Psoas muscle (tissue), 8 donors: ENCODE measurements around the gene LY6G6C. TPM values are rescaled to one million over a fixed set of nuclear protein-coding genes. Genes with fewer than 3 reads are reported as not detected.
A peak's percentile ranks its signal among the peaks of the same experiment; 100 is the strongest.

Experiments used
- ATAC-seq, 4 donors: fragments of 200-7000 bp; cut with Tn5 transposase; one replicate each; pipeline ENCODE4 v1.9.1; 2020; ENCODE audit warnings: moderate library complexity in 3 of 4, mild to moderate bottlenecking in 2 of 4
- DNase-seq, 2 donors: peaks; one replicate each; pipeline ENCODE4 v3.0.0-alpha.2; 2020
- H3K27ac ChIP-seq: fragments of 200-600 bp; one replicate; pipeline ENCODE4 v1.8.0; 2022
- H3K27me3 ChIP-seq, 3 donors: fragments of 200-600 bp in 1 of 3; one replicate each; pipeline versions ENCODE4 v1.6.1 to v1.8.0; 2013 to 2022; ENCODE audit warnings: low read length in 2 of 3, mild to moderate bottlenecking in 2 of 3, moderate library complexity in 1 of 3; ENCODE audit not compliant: insufficient read depth in 3 of 3
- H3K36me3 ChIP-seq, 2 donors: fragments of 200-600 bp in 1 of 2; one replicate each; pipeline versions ENCODE4 v1.6.1 to v1.8.0; 2013 to 2022; ENCODE audit warnings: low read depth in 1 of 2, mild to moderate bottlenecking in 1 of 2, moderate library complexity in 1 of 2; ENCODE audit not compliant: insufficient read depth in 1 of 2
- H3K4me1 ChIP-seq: fragments of 200-600 bp; one replicate; pipeline ENCODE4 v1.8.0; 2022
- H3K4me3 ChIP-seq: fragments of 200-600 bp; one replicate; pipeline ENCODE4 v1.8.0; 2022; ENCODE audit warnings: mild to moderate bottlenecking
- H3K9me3 ChIP-seq: fragments of 200-600 bp; one replicate; pipeline ENCODE4 v1.8.0; 2022
- WGBS, 3 donors: extraction: QIAGEN DNeasy Blood & Tissue Kit; methylation state at CpG; one replicate each; pipeline versions ENCODE4 v1.1.6 to v1.1.7; 2013; 5-methylcytosine and 5-hydroxymethylcytosine counted together
- intact Hi-C, 2 donors: fragments of 100-400 bp; cut with DNase I; formaldehyde crosslinking; loops; one replicate each; pipeline versions ENCODE4 v1.11.0 to v1.14.2; 2022
- polyA plus RNA-seq, 3 donors: library from polyadenylated mRNA; stranded (reverse); fragments of 200-250 nt; gene quantifications; one replicate each; pipeline ENCODE4 v1.2.3, GENCODE V29; 2013
- total RNA-seq, 4 donors: library from RNA; stranded (reverse); fragmentation: NEBNext Ultra II Directional in 2 of 4; extraction: Animal tissue kit (Norgen Biotek cat#: 25700) in 2 of 4; gene quantifications; one replicate each; pipeline versions ENCODE4 v1.2.1 to v1.2.4, GENCODE V29; 2021 to 2023
- TF ChIP-seq, protein P1 (sequence below): fragments of 200-600 bp; IDR thresholded peaks from one replicate; pipeline ENCODE4 v1.8.0; 2022; ENCODE audit warnings: antibody characterized with exemption
- donor health status: healthy with polysubstance abuse.
- donor health status: DM: no; HTN: no; CAD: no; lungs with moderate emphysema.
- donor health status: Bipolar disorder and iron deficiency.
- donor health status: healthy.
- donor health status: DM: yes; HTN: yes; CAD: no.
- donor health status: DM: no; HTN: no; CAD: no.
- donor health status: DM: no; HTN: no; CAD: no.
- donor health status: DM: yes; HTN: yes; CAD: no.

LY6G6C gene
- total and polyA plus RNA-seq, 7 donors: not detected

DNA sequence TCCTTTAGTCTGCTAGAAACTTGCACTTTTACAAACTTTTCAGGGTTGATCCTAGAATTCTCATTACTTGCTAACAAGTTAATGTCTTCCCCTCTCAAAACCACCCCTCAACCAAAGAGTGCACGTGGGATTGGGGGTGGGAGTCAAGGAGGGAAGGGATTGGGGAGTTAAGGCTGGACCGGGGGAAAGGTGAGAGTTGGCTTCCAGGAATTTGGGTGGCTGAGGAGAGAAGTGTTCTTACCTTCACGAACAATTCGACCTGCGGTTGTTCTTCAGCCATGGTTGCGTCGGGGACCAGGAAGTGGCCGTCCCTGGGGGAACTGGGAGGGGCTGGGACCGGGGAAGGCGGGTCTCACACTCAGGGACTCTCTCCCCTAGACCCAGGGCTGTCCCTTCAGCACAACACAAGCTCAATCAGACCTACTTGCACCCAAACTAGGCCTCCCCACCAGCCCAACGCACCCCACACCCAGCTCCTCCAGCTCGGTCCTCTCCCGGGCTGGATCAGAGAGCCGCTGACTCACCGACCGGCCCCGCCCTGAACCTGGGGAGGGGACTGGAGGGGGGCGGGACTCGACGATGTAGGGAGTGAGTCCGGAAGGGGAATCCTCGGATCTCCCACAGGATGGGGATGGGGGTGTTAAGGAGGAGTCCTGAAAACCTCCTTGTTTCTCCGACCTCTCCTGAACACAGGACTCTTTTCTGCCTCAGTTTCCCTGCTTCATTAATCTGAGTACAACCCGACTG is 14.6 kb upstream of the LY6G6C start, which contains the start of gene CLIC1:
Gene CLIC1 (minus strand): TSS at position 510 of the 747 bp plus-strand sequence. CDS start 230 bp downstream, at position 280.
- Histone ChIP-seq H3K9me3 (no peaks in the 10 kb centered on the region), H3K27me3 (peaks cover 0 to 11% (median 0%) of the 10 kb centered on the region in 3 donors), H3K4me3 (peak within 1 kb of the TSS; percentile 71), H3K36me3 (peaks cover 0 to 28% of the 10 kb centered on the region in 2 donors), H3K4me1 (peaks cover 27% of the 10 kb centered on the region), H3K27ac (peak within 1 kb of the TSS; percentile 74)
- peak; percentile 17 to 35 (median 24) for ATAC-seq
- intact Hi-C loops: loop anchor here in 1 of 2 donors (5.0 kb wide), 1 partner anchor 69 kb away; the partner anchor contains the start of genes CSNK2B and LY6G5B
- WGBS, 3 donors: 5 to 9% (median 8%) methylated on average over 20 to 24 of the region's 24 CpGs
- peak; percentile 87 to 90 for DNase-seq
- TF ChIP-seq, protein P1, sequence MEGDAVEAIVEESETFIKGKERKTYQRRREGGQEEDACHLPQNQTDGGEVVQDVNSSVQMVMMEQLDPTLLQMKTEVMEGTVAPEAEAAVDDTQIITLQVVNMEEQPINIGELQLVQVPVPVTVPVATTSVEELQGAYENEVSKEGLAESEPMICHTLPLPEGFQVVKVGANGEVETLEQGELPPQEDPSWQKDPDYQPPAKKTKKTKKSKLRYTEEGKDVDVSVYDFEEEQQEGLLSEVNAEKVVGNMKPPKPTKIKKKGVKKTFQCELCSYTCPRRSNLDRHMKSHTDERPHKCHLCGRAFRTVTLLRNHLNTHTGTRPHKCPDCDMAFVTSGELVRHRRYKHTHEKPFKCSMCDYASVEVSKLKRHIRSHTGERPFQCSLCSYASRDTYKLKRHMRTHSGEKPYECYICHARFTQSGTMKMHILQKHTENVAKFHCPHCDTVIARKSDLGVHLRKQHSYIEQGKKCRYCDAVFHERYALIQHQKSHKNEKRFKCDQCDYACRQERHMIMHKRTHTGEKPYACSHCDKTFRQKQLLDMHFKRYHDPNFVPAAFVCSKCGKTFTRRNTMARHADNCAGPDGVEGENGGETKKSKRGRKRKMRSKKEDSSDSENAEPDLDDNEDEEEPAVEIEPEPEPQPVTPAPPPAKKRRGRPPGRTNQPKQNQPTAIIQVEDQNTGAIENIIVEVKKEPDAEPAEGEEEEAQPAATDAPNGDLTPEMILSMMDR: no peak

DNA sequence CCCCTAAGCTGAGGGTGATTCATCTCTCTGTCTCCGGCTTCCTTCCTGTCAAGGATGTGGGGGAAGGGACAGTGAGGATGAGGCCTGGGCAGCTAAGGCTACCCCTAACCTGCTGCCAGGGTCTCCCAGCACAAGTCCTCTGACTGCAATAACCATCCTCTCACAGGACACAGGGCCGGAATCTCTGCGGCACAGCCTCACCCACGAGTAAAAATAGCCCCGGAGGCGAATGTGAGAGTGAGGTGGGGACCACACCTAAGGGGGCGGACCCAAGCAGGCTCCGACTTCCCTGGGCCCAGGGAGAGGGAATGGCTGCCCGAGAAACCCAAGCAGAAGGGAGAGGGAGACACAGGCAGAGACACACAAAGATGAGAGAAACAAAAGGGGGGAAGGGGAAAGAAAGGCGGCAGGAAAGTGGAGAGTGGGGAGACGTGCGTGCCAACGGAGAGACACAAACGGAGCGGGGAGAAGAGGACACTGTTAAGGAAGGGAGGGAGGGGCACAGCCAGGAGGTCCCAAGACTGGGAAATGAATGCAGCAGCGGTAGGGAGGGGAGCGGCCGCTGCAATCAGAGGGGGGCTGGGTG is 13.4 kb upstream of the LY6G6C start:
- Histone ChIP-seq H3K36me3 (peaks cover 0 to 35% of the 10 kb centered on the region in 2 donors), H3K27ac (peak overlapping the region; percentile 74), H3K27me3 (peaks cover 0 to 11% (median 0%) of the 10 kb centered on the region in 3 donors), H3K9me3 (no peaks in the 10 kb centered on the region), H3K4me1 (peaks cover 27% of the 10 kb centered on the region), H3K4me3 (peak overlapping the region; percentile 71)
- ATAC-seq (peak in 1 of 4 donors; percentile 26), DNase-seq (no peak)
- intact Hi-C loops: loop anchor here in 1 of 2 donors (5.0 kb wide), 1 partner anchor 68 kb away; the partner anchor contains the start of genes CSNK2B and LY6G5B
- TF ChIP-seq, protein P1: no peak
- 13 to 17% (median 14%) methylated on average over 18 of the region's 18 CpGs for WGBS, 3 donors

DNA sequence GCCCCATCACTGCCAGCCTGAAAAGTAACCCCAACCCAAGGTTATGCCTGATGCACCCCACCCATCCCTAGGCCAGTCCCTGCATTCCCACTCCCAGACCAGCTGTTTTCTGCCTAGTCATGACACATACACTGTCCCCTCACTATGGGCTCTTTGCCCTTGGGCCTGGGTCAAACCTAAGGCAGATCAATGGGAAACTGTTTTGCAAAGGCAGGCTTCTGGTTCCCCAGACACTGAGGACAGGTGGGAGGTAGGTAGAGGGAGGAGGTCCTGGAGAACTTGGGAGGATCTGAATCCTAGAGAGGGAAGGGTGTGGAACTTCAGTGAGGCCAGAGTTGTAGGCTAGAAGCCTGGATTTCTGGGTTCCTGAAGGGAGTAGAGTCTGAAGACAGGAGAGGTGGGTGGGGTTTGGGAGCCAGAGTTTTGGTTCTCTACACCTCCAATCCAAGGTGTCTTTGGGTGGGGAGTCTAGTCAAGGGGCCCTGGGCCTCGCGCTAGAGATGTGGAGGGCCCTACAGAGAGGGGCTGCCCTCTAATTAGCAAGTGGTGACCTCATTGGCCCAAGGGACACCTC is 12.8 kb upstream of the LY6G6C start:
- TF ChIP-seq, protein P1: no peak
- Histone ChIP-seq H3K27ac (peak overlapping the region; percentile 74), H3K27me3 (peaks cover 0 to 11% (median 0%) of the 10 kb centered on the region in 3 donors), H3K36me3 (peaks cover 0 to 35% of the 10 kb centered on the region in 2 donors), H3K4me1 (peaks cover 24% of the 10 kb centered on the region), H3K4me3 (peak overlapping the region; percentile 71), H3K9me3 (no peaks in the 10 kb centered on the region)
- ATAC-seq (peak in 1 of 4 donors; percentile 20), DNase-seq (no peak)
- intact Hi-C loops: no loop called here
- 38 to 53% (median 53%) methylated on average over 2 of the region's 2 CpGs for whole genome bisulfite sequencing, 3 donors

DNA sequence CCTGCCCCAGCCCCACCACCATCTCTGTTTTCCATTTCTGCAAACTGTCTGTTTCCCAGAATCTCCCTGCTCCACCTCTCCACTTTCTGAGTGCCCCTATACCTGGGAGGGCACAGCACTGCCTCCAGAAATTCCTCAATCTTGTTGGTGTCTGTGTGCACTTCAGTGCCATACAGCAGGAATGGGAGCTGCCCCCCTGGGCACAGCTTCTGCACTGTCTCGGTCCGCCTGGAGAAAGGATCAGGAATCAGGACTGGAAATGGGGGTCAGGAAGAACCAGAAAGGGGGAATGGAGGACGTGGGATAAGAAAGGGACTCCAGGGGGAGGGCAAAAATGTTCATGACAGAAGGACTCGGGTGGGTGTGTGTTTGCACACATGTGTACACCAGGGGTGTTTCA is 12.2 kb upstream of the LY6G6C start:
- no peak for DNase-seq
- H3K4me1 ChIP-seq: peaks cover 26% of the 10 kb centered on the region
- intact Hi-C loops: no loop called here

More for the DNA sequence above, 12.2 kb upstream of the LY6G6C start:
- H3K4me3 ChIP-seq: no peak overlapping the region
- TF ChIP-seq, protein P1: no peak
- 82 to 92% (median 87%) methylated on average over 4 of the region's 4 CpGs for WGBS, 3 donors
- peaks cover 0 to 11% (median 0%) of the 10 kb centered on the region in 3 donors for H3K27me3 ChIP-seq
- H3K9me3 ChIP-seq: no peaks in the 10 kb centered on the region
- peak overlapping the region; percentile 74 for H3K27ac ChIP-seq
- H3K36me3 ChIP-seq: peaks cover 0 to 35% of the 10 kb centered on the region in 2 donors
- ATAC-seq: no peak
